ENCODE measurements around the gene RPS19.

GRCh38 chr19:41839211-41839610 is 20.8 kb upstream of the RPS19 start:
- TF ChIP-seq, protein P1, sequence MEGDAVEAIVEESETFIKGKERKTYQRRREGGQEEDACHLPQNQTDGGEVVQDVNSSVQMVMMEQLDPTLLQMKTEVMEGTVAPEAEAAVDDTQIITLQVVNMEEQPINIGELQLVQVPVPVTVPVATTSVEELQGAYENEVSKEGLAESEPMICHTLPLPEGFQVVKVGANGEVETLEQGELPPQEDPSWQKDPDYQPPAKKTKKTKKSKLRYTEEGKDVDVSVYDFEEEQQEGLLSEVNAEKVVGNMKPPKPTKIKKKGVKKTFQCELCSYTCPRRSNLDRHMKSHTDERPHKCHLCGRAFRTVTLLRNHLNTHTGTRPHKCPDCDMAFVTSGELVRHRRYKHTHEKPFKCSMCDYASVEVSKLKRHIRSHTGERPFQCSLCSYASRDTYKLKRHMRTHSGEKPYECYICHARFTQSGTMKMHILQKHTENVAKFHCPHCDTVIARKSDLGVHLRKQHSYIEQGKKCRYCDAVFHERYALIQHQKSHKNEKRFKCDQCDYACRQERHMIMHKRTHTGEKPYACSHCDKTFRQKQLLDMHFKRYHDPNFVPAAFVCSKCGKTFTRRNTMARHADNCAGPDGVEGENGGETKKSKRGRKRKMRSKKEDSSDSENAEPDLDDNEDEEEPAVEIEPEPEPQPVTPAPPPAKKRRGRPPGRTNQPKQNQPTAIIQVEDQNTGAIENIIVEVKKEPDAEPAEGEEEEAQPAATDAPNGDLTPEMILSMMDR (IDR thresholded peaks at IDR 0.05; ENCODE audit: low read depth, low read length, poor library complexity, severe bottlenecking) = no peak
- no peak for TF ChIP-seq EZH2phosphoT487 (IDR thresholded peaks at IDR 0.05; ENCODE audit: borderline replicate concordance, low read length)

Data from DOHH2 (cell line).